ENCODE results near the gene E2F2.

The E2F2 gene

GRCh38 chr1:23530747-23531561, at the start of gene E2F2:
E2F2 (minus strand) TSS chr1:23531233; CDS start chr1:23530793, 440 bp downstream.
- peak; percentile 87 for DNase-seq

- DNase-seq = no peak
Observed at GRCh38 chr1:23578997-23579363, 47.9 kb upstream of the E2F2 start.

GRCh38 chr1:23578311-23578996, 47.4 kb upstream of the E2F2 start:
- DNase-seq = no peak

GRCh38 chr1:23577056-23578004, 46.3 kb upstream of the E2F2 start:
- peak; percentile 74 for DNase-seq

GRCh38 chr1:23576338-23577055, 45.5 kb upstream of the E2F2 start:
- DNase-seq = no peak

- no peak for DNase-seq
Observed at GRCh38 chr1:23575226-23575810, 44.3 kb upstream of the E2F2 start.

GRCh38 chr1:23574265-23574754, 43.3 kb upstream of the E2F2 start:
- no peak for DNase-seq

GRCh38 chr1:23573574-23574182, 42.6 kb upstream of the E2F2 start:
- DNase-seq = no peak

GRCh38 chr1:23571465-23571864, 40.4 kb upstream of the E2F2 start:
- no peak for DNase-seq

GRCh38 chr1:23570001-23570691, 39.1 kb upstream of the E2F2 start:
- no peak for DNase-seq

GRCh38 chr1:23568608-23569383, 37.8 kb upstream of the E2F2 start:
- no peak for DNase-seq

- no peak for DNase-seq
Observed at GRCh38 chr1:23567996-23568607, 37.1 kb upstream of the E2F2 start.

GRCh38 chr1:23567629-23567995, 36.6 kb upstream of the E2F2 start:
- DNase-seq = no peak

- DNase-seq = no peak
Observed at GRCh38 chr1:23566304-23566703, 35.3 kb upstream of the E2F2 start.

GRCh38 chr1:23565776-23566175, 34.7 kb upstream of the E2F2 start:
- no peak for DNase-seq

- no peak for DNase-seq
Observed at GRCh38 chr1:23564529-23565122, 33.6 kb upstream of the E2F2 start.

- DNase-seq = no peak
Observed at GRCh38 chr1:23563755-23564374, 32.8 kb upstream of the E2F2 start.

GRCh38 chr1:23563003-23563402, 32.0 kb upstream of the E2F2 start:
- DNase-seq = no peak
